GM12865 (cell line): ENCODE results near the gene PLEKHM2.

ENCODE experiments used
- DNase-seq: peaks from one replicate; pipeline ENCODE4 v3.0.0; 2010; ENCODE audit warnings: low read depth
- H3K4me3 ChIP-seq: 2 replicates; pipeline ENCODE4 v1.5.1; 2011; ENCODE audit warnings: mild to moderate bottlenecking, low read depth, low read length, control low read depth
- TF ChIP-seq, protein P1 (sequence below): IDR thresholded peaks from 2 replicates; pipeline ENCODE4 v1.5.1; 2011; ENCODE audit warnings: low read length, control low read depth, low read depth, inconsistent platforms; ENCODE audit not compliant: insufficient read depth; ENCODE audit errors: missing control alignments

Gene PLEKHM2

DNA sequence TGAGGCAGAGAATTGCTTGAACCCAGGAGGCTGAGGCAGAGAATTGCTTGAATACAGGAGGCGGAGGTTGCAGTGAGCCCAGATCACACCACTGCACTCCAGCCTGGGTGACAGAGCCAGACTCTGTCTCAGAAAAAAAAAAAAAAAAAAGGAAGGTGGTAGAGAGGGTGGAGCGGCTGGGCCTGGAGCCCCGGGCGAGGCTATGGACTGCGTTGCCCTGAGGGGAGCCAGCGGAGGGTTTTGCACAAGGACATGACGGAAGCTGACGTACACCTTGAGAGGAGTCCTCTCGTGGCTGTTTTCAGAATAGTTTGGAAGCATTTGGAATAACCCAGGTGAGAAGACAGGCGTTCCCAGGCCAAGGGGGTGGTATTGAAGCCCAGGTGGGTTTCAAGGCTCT lies 67.6 kb downstream of the PLEKHM2 start:
- no peak for DNase-seq
- TF ChIP-seq, protein P1, sequence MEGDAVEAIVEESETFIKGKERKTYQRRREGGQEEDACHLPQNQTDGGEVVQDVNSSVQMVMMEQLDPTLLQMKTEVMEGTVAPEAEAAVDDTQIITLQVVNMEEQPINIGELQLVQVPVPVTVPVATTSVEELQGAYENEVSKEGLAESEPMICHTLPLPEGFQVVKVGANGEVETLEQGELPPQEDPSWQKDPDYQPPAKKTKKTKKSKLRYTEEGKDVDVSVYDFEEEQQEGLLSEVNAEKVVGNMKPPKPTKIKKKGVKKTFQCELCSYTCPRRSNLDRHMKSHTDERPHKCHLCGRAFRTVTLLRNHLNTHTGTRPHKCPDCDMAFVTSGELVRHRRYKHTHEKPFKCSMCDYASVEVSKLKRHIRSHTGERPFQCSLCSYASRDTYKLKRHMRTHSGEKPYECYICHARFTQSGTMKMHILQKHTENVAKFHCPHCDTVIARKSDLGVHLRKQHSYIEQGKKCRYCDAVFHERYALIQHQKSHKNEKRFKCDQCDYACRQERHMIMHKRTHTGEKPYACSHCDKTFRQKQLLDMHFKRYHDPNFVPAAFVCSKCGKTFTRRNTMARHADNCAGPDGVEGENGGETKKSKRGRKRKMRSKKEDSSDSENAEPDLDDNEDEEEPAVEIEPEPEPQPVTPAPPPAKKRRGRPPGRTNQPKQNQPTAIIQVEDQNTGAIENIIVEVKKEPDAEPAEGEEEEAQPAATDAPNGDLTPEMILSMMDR, result no peak
- no peak overlapping the region for H3K4me3 ChIP-seq

DNA sequence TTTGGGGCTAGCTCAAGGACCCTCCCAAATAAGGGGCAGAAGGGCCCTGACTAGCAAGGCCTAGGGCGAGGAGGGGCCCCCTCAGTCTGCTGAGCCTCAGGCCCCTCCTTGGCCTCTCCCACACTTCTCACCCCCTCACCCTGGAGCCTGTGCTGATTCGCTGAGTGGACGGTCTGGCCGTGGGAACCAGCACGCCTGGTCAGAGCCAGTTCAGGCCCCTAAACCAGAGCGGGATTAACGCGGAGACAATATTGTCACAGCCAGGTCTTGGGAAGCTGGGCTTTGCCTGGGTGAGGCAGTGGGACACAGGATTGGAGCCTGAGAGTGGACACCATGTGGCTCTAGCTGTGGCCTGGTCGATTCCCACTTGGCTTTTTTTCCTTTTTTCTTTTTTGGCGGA lies 69.7 kb downstream of the PLEKHM2 start:
- TF ChIP-seq, protein P1, result no peak
- DNase-seq, result no peak
- H3K4me3 ChIP-seq, result no peak overlapping the region

DNA sequence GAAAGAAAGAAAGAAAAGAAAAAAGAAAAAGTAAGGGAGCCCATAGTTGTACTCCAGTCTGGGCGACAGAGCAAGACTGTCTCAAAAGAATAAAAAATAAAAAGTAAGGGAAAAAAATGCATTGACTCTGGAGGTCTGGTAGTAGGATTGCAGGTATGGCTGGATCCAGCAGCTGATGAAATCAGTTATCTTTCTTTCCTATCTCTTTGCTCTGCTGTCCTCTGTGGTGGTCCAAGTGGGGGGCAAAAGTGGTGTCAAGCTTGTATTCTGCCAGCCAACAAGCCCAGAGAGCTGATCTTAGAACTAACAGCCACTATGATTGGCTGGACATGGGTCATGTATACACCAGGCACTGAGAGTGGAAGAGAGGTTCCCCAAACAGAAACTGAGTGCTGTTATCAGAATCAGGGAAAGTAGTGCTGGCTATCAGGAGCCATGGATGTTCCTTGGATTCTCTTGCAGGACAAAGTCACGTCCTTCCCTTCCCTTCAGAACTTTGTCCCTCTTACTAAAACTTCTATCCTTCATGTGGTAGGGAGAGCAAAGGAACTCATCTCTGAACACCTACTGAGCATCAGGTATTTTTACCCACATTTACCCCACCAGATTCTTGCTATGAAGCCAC lies 71.0 kb downstream of the PLEKHM2 start:
- TF ChIP-seq, protein P1, result no peak
- DNase-seq, result no peak
- no peak overlapping the region for H3K4me3 ChIP-seq

DNA sequence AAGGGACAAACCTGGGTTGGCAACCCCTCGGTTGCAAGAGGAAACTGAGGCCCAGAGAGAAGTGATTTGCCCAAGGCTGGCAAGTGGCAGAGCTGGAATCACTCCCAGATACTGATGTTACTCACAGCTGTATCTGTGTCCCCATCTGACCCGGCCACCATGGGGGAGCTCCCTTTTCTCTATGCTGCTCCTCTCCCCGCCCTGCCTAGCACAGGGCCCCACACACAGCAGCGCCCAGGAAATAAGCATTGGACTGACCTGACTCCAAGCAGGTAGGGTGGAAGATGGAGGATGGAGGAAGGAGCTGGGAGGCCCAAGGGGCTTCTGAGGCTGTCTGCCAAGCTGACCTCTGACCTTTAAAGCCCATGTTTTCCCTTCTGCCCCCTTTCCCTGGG lies 71.5 kb downstream of the PLEKHM2 start:
- no peak for DNase-seq
- TF ChIP-seq, protein P1, result no peak
- H3K4me3 ChIP-seq, result no peak overlapping the region

DNA sequence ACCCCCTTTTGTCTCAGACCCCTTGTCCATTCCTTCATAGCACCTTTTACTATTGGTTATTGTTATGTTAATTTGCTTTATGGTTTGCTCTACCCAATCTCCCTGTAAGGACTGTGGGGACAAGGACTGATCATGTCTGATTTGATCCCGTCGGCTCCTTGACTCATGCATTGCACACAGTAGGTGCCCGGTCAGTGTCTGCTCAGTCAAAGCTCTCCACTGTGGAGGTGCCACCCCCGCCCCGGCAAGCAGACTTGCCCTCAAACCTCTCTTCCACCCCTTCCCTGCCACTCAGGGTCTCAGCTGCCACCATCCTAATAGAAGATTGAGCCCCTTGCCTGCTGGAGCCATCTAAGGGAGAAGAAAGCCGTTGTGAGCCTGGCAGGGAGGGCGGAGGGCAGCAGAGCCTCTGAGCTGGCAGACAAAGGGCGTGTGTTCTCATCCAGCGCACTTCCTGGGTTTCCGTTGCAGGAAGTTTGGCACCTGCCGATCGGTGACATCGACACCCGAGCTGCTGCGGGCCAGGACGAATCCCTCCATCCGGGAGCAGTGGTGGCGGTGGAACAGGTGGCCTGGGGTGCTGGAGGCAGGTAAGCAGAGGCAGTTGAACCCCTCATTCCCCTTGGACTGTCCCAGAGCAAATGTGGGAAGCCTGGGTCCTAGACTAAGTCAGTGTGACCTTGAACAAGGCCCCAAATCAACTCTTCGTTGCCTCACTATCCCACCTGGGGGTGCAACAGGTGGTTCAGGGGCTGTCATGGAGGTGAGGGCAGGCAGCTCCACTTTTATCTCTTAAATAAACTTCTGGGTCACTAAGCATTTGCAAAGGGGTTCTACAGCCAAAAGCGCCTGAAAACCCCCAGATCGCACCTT lies 72.3 kb downstream of the PLEKHM2 start:
- no peak overlapping the region for H3K4me3 ChIP-seq
- TF ChIP-seq, protein P1, result no peak
- no peak for DNase-seq

DNA sequence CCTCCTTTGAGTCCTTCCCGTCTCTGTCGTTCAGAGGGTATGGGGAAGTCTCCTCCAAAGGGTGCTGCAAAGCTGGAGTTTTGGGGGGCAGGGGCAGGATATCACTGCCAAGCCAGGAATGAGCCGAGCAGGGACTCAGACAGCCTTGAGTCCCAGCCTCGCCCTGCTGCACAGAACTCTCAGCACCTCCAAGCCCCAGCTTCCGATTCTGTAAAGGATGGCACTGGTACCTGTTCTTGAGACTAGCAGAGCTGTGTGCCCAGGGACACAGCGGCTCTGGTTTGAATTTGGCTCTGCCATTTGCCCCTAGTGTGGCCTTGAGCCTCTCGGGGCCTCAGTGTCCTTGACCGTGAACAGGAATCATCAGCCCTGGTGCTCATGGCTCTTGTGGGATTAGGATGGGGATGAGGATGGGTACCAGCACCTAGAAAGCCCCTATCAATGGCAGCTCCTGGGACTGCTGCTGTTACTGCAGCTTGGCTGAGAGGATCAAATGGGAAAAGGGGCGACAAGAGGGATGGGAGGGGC lies 73.0 kb downstream of the PLEKHM2 start:
- TF ChIP-seq, protein P1, result no peak
- no peak for DNase-seq
- no peak overlapping the region for H3K4me3 ChIP-seq
